ENCODE data around the gene PARP15.

DNA sequence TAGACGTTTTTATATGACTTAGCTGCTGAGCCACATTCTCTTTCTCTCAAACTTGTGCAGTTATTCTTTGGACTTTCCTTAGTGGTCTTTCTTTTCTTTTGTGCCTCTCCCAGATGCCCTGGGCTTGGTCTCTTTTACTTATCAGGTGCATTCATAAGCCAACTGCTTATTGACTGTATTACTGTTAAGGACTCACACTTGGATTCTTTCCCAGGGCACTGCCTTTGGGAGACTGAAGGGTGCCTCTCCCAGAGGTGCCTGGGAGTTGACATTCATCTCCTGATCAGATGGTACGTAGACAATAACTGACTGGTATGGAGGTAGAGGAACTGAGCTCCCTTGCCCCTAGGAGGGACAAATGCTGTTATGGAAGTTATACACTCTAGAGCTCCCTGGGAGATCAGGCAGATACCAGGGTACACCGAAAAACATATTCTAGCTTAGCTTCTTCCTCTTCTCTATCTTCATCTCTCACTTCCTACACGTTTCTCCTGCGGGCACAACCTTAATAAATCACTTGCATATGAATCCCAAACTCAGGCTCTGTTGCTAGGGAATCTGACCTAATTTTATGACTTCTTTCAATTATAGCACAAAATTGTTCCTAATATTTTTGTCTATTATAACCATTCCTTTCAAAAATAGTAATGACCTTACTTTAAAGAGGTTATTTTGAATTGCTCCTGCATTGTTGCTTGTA, 24.7 kb downstream of the PARP15 start:
- TF ChIP-seq CTCF (IDR thresholded peaks at IDR 0.05) (no peak), EZH2 (IDR thresholded peaks at IDR 0.05) (no peak), EZH2phosphoT487 (IDR thresholded peaks at IDR 0.05) (no peak)
